ENCODE data around the gene WNT5B. TPM values are rescaled to one million over a fixed set of nuclear protein-coding genes. Genes with fewer than 3 reads are reported as not detected.

Gene WNT5B
- 91.7 and 96.5 TPM in 2 replicates for total RNA-seq

DNA sequence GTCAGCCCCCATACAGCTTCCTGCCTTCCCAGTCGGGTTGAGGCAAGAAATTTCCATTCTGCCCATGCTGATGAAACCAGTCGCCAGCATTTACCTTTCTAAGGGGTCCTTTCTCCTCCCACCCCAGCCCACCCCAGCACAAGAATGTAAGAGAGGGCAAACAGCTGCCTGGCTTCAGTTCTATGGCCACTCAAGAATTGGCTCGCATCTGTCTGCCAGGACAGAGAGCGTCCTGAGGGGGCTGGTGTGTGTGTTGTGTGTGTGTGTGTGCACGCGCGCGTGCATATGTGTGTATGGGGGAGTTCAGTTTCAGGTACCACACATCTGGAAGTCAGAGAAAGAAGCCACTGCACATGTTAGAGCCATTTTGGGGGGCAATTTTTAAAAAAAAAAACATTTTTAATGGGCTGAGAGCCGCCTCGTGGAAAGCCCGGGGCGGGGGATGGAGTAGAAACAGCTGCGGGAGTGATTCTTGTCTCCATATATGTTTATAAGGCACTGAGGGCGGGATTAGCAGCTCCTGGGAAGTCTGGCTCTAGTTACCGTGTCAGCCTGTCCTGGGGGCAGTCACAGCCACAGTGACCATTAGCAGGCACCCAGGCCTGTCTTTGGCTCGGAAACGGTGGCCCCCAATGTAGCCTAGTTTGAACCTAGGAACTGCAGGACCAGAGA, at the start of gene WNT5B:
Gene WNT5B, plus strand, starts transcription at position 566 of the 672 bp plus-strand sequence. CDS start 2,124 bp downstream, outside the sequence.

DNA sequence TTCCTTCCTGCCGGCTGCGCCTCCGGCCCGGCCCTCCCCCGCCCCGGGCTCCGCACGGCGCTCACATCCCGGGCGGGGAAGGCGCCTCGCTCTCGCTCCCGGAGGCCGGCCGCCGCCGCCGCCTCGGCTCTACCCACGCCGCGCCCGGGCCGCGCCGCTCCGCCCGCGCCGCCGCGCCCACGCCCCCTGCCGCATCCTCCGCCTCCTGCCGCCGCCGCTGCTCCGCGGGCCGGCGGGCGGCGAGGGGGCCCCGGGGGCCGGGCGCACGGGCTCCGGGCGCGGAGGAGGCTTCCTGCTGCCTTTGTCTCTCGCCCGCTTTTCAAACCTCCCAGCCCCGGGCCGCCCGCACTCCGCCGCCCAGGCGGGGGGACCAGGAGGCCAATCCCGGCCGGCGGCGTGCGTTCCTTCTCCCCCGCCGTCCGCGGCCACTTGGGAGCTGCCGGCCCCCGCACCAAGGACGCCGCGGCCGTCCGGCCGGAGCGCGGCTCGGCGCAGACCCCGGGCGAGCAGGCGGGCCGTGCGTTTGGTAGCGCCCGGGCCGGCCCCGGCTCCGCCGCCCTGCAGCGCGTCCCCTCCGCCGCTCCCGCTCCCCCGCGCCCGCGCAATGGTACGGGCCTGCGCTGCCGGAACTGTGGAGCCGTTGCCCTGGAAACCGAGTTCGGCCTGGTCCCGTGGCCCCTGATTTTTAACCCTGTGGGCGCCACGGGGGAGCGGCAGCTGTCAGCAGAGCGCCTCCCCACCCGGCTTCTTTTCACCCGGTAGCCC, 34.6 kb upstream of the WNT5B start, which contains the start of gene FBXL14:
Gene FBXL14, minus strand, starts transcription at position 321 of the 765 bp plus-strand sequence. CDS start 515 bp downstream, outside the sequence.

DNA sequence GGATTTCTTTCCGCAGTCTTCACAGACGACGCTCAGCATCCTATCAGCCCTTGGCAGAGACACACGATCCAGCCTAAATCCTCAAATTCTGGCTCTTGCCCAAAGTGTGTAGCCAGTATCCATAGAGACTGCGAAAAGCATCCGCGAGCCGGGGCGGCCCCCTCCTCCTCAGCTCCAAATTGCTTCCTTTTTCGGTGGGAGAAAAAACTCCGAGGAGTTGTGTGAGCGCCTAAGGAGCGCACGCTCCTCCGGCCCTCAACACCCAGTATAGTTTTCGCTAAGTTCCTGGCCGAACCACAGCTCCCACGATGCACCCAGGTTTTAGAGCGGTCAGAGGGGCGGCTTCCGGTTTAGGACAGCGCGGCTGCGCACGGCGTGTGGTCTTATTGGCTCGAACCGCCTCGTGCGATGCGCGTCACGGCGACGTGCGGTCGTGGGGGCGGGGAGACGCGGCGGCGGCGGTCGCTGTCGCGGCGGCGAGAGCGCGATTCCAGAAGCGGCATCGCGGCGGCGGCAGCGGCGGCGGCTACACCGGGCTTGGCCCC, 61.6 kb downstream of the WNT5B start, which contains the start of gene ADIPOR2:
Gene ADIPOR2, plus strand, starts transcription at position 493 of the 545 bp plus-strand sequence. CDS start 63,274 bp downstream, outside the sequence.

Other genes with a start within 250 kb of the WNT5B start
- 9.0 and 14.2 TPM in 2 replicates for gene FBXL14, start 34.6 kb upstream of the WNT5B start, total RNA-seq
- 36.1 and 42.4 TPM in 2 replicates for gene ADIPOR2, start 61.8 kb downstream of the WNT5B start, total RNA-seq
- gene LRTM2, start 191.3 kb downstream of the WNT5B start, total RNA-seq: not detected in 2 replicates

Data from uterine smooth muscle cell (primary cell).